Measurements from ENCODE around the gene HERC2. TPM values are rescaled to one million over a fixed set of nuclear protein-coding genes. Genes with fewer than 3 reads are reported as not detected.

The HERC2 gene
- total and polyA plus RNA-seq, 4 donors: 21.7 to 70.8 (median 47.5) TPM

Other genes with a start within 250 kb of the HERC2 start
- 1 to 10 TPM; 3.0 to 4.0 TPM for gene OCA2, start 222.9 kb downstream of the HERC2 start, total RNA-seq
- 1 to 10 TPM; 1.6 to 1.9 TPM for gene OCA2, start 222.9 kb downstream of the HERC2 start, polyA plus RNA-seq
- gene GOLGA6L24, start 35.9 kb upstream of the HERC2 start, total RNA-seq: not detected
- not detected for gene GOLGA6L24, start 35.9 kb upstream of the HERC2 start, polyA plus RNA-seq
- not detected for gene GOLGA8F, start 56.5 kb upstream of the HERC2 start, total RNA-seq
- gene GOLGA8F, start 56.5 kb upstream of the HERC2 start, polyA plus RNA-seq: not detected
- gene GOLGA8G, start 210.8 kb upstream of the HERC2 start, total RNA-seq: not detected
- under 1 TPM in 1 of 2 donors, not detected in 1; 0.13 TPM for gene GOLGA8G, start 210.8 kb upstream of the HERC2 start, polyA plus RNA-seq
- gene GOLGA6L25, start 231.4 kb upstream of the HERC2 start, total RNA-seq: not detected
- gene GOLGA6L25, start 231.4 kb upstream of the HERC2 start, polyA plus RNA-seq: not detected

Data from aorta (tissue), 4 donors.